ENCODE measurements around the gene GIT1. TPM values are rescaled to one million over a fixed set of nuclear protein-coding genes. Genes with fewer than 3 reads are reported as not detected.

Gene GIT1
- total and polyA plus RNA-seq, 9 donors: 18.0 to 51.8 (median 39.0) TPM

DNA sequence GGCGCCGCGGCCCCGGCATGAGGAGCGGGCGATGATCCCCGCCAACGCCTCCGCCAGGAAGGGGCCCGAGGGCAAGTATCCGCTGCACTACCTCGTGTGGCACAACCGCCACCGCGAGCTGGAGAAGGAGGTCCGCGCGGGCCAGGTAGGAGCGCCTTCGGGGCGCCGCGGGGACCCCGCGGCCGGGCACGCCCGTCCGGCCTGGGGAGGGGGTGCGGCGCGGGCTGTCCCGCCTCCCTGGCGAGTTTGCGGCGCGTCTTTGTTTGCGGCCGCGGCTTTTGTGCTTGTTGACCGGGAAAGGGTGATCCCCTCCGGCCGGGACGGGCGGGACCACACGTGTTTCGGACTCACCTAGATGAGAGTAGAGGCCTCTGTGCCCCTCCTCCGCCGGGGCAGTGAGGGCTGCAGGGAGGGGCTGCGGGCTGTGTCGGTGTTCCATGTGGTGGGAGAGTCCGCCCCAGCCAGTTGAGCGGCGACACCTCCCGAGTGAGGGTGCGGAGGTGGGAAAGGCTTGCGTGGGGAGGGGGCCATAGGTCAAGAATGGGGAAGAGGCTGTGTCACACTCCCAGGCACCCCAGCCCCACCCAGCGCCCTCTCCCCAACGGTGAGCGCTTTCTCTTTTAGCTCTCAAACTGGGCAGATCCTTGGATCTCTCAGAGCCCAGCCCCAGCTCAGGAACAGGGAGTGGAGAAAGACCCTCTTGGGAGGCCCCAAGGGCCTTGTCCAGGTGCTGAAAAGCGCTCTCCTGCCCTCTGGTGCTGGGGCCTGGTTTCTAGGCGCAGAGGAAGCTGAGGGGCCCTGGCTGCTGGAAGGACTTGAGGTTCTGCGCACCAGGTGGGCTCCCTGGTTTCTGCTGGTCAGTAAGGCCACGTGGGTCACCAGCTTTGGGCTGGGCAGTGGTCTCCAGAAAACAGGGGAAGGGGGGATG, 4.4 kb upstream of the GIT1 start:
- intact Hi-C loops (cut with DNase I): no loop called here
- H3K36me3 ChIP-seq: no peaks in the 10 kb centered on the region
- H3K4me1 ChIP-seq (ENCODE audit: insufficient read depth): peaks cover 33% of the 10 kb centered on the region
- no peak overlapping the region for H3K27ac ChIP-seq
- TF ChIP-seq, protein P1, sequence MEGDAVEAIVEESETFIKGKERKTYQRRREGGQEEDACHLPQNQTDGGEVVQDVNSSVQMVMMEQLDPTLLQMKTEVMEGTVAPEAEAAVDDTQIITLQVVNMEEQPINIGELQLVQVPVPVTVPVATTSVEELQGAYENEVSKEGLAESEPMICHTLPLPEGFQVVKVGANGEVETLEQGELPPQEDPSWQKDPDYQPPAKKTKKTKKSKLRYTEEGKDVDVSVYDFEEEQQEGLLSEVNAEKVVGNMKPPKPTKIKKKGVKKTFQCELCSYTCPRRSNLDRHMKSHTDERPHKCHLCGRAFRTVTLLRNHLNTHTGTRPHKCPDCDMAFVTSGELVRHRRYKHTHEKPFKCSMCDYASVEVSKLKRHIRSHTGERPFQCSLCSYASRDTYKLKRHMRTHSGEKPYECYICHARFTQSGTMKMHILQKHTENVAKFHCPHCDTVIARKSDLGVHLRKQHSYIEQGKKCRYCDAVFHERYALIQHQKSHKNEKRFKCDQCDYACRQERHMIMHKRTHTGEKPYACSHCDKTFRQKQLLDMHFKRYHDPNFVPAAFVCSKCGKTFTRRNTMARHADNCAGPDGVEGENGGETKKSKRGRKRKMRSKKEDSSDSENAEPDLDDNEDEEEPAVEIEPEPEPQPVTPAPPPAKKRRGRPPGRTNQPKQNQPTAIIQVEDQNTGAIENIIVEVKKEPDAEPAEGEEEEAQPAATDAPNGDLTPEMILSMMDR (IDR thresholded peaks at IDR 0.05): no peak
- TF ChIP-seq EP300 (IDR thresholded peaks at IDR 0.05) (no peak), POLR2A (IDR thresholded peaks at IDR 0.05) (no peak)
- DNase-seq: peak in 4 of 5 donors; percentile 25 to 57 (median 48)
- peak overlapping the region; percentile 44 for H3K4me3 ChIP-seq
- WGBS, 3 donors: 7 to 8% (median 7%) methylated on average over 48 to 64 of the region's 64 CpGs
- no peaks in the 10 kb centered on the region for H3K9me3 ChIP-seq
- H3K27me3 ChIP-seq: no peaks in the 10 kb centered on the region

DNA sequence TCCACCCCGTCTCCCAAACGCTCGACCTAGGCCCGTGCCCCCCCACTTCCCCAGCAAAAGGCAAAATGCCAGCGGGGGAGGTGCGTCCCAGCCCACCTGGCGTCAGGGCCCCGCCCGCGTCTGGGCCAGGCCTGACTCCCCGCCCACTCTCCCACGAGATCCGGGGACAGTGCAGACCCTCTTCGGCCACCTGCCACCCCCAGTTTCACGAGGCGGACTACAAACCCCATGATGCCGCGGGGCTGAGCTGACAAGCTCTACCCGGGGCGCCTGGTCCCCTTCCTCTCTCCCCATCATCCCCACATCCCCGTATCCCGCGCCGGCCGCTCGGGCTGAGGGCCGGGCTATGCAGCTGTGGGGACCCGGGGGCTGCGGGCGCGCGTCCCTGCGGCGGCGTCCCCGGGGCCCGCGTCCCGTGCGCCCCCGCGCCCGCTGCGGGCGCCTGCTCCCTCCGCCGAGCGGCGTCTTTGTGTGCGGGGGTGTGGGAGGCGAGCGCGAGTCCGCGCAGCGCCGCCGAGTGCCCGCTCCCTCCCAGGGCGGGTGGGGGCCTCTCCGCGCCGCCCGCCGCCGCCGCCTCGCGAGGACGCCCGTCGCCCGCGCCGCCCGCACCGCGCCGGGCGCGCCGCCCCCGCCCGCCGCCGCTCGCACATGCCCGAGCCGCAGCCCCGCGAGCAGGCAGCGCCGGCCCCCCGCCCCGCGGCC, 3.6 kb upstream of the GIT1 start, which contains the start of gene ANKRD13B:
Gene ANKRD13B, plus strand, starts transcription at position 283 of the 702 bp plus-strand sequence. CDS start 490 bp downstream, outside the sequence.
- Histone ChIP-seq H3K4me3 (peak within 1 kb of the TSS; percentile 67), H3K9me3 (no peaks in the 10 kb centered on the region), H3K36me3 (no peaks in the 10 kb centered on the region), H3K27ac (peak within 1 kb of the TSS; percentile 49 to 50), H3K27me3 (no peaks in the 10 kb centered on the region), H3K4me1 (ENCODE audit: insufficient read depth) (peaks cover 34% of the 10 kb centered on the region)
- 0 to 1% (median 0%) methylated on average over 27 to 92 of the region's 96 CpGs for WGBS, 3 donors
- intact Hi-C loops (cut with DNase I): no loop called here
- TF ChIP-seq, protein P1 (IDR thresholded peaks at IDR 0.05): no peak
- TF ChIP-seq EP300 (IDR thresholded peaks at IDR 0.05) (no peak), POLR2A (IDR thresholded peaks at IDR 0.05) (no peak)
- peak; percentile 49 to 76 (median 73) for DNase-seq

DNA sequence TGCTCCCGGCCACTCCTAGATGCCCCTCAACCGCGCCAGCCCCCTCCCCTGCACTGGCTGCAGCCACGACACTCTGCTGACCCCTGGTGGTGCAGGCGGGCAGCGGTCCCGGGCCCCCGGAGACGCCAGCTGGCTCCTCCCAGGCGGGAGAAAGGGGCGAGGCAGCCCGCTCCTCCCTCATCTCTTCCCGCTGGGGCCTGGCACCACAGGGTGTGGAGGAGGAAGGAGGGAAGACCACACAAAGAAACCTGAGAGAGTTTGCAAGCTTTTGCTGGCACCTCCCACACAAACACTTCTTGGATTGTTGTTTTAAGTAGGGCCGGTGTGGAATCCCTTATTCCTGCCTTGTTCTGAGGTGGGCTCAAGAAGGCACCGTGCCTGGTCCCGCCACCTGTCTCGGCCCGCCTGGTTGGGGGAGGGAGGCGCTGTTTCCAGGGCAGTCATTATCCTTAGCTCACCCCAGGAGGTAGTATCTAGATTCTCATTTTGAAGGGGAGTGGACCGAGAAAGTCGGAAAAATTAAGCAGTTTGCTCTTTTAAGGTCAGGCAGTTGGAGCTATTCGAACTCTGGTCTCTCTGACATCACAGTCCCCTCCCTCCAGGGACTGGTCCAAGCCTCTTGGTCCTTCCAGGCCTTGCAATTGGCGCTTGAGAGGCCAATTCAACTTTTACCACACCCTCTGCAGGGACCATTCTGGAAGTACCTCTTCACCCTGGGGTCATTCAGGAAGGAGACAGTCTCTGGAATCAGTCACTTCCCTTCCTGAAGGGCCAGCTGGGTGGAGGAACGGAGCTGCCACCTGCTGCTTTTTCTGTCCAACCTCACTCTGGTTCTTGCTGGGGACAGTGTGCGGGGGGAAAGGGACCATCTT, 2.5 kb upstream of the GIT1 start:
- no peaks in the 10 kb centered on the region for H3K9me3 ChIP-seq
- DNase-seq: peak; percentile 86 to 94 (median 93)
- peak overlapping the region; percentile 49 to 50 for H3K27ac ChIP-seq
- H3K27me3 ChIP-seq: no peaks in the 10 kb centered on the region
- peaks cover 35% of the 10 kb centered on the region for H3K4me1 ChIP-seq (ENCODE audit: insufficient read depth)
- no peaks in the 10 kb centered on the region for H3K36me3 ChIP-seq
- H3K4me3 ChIP-seq: peak overlapping the region; percentile 28
- TF ChIP-seq EP300 (IDR thresholded peaks at IDR 0.05): no peak
- TF ChIP-seq, protein P1 (IDR thresholded peaks at IDR 0.05): peak; percentile 91 to 96 (median 93)
- intact Hi-C loops (cut with DNase I): no loop called here
- 8 to 11% (median 9%) methylated on average over 25 of the region's 25 CpGs for WGBS, 3 donors

Measured in ovary (tissue), 9 donors.